Mesenteric fat pad (tissue), 1 donor: Measurements from ENCODE around the gene ELOVL6. TPM values are rescaled to one million over a fixed set of nuclear protein-coding genes. Genes with fewer than 3 reads are reported as not detected.
"Not testable (repeated sequence)": the region's sequence is repeated elsewhere in the genome, so short reads cannot be mapped to it uniquely, and the experiment has no call there.

Source experiments
- DNase-seq: peaks from one replicate; pipeline ENCODE4 v3.0.0-alpha.2; 2020; ENCODE audit warnings: low spot score
- total RNA-seq: library from RNA; stranded (reverse); fragmentation: NEBNext Ultra II Directional; extraction: Animal tissue kit (Norgen Biotek cat#: 25700); gene quantifications from one replicate; pipeline ENCODE4 v1.2.1, GENCODE V29; 2021
- donor health status: DM: yes; HTN: yes; CAD: no.

ELOVL6 gene
- total RNA-seq, 1 donor from 2014 or later: 6.9 TPM

GRCh38 chr4:110196871-110197528 is 1.4 kb downstream of the ELOVL6 start:
- DNase-seq: peak; percentile 90

GRCh38 chr4:110196206-110196870 is 2.1 kb downstream of the ELOVL6 start:
- DNase-seq: no peak

- no peak for DNase-seq
Measured at GRCh38 chr4:110195561-110196205, 2.7 kb downstream of the ELOVL6 start.

- no peak for DNase-seq
Measured at GRCh38 chr4:110193822-110194761, 4.3 kb downstream of the ELOVL6 start.

- not testable (repeated sequence) for DNase-seq
Measured at GRCh38 chr4:110193287-110193686, 5.1 kb downstream of the ELOVL6 start.

GRCh38 chr4:110190249-110190648 is 8.2 kb downstream of the ELOVL6 start:
- DNase-seq: no peak

GRCh38 chr4:110188113-110188512 is 10.3 kb downstream of the ELOVL6 start:
- no peak for DNase-seq

- no peak for DNase-seq
Measured at GRCh38 chr4:110184791-110185155, 13.6 kb downstream of the ELOVL6 start.

- no peak for DNase-seq
Measured at GRCh38 chr4:110184140-110184790, 14.2 kb downstream of the ELOVL6 start.

- DNase-seq: no peak
Measured at GRCh38 chr4:110183643-110184042, 14.8 kb downstream of the ELOVL6 start.

GRCh38 chr4:110183058-110183457 is 15.4 kb downstream of the ELOVL6 start:
- no peak for DNase-seq

GRCh38 chr4:110181890-110182289 is 16.5 kb downstream of the ELOVL6 start:
- no peak for DNase-seq

GRCh38 chr4:110175634-110176033 is 22.8 kb downstream of the ELOVL6 start:
- DNase-seq: no peak

- DNase-seq: no peak
Measured at GRCh38 chr4:110172972-110173371, 25.4 kb downstream of the ELOVL6 start.

- DNase-seq: no peak
Measured at GRCh38 chr4:110171971-110172370, 26.4 kb downstream of the ELOVL6 start.

- no peak for DNase-seq
Measured at GRCh38 chr4:110170861-110171260, 27.6 kb downstream of the ELOVL6 start.

- no peak for DNase-seq
Measured at GRCh38 chr4:110165382-110166286, 32.8 kb downstream of the ELOVL6 start.

- DNase-seq: no peak
Measured at GRCh38 chr4:110164856-110165255, 33.6 kb downstream of the ELOVL6 start.

GRCh38 chr4:110164251-110164650 is 34.2 kb downstream of the ELOVL6 start:
- DNase-seq: no peak
